Hematopoietic multipotent progenitor cell treated with erythropoietin and hydrocortisone succinate and interleukin-3 and kit ligand, for 6 days (in vitro differentiated cells): Measurements from ENCODE around the gene TMEM129.

Experiments used
- DNase-seq: peaks from one replicate; pipeline ENCODE4 v3.0.0-alpha.2; 2015

Gene TMEM129

DNA sequence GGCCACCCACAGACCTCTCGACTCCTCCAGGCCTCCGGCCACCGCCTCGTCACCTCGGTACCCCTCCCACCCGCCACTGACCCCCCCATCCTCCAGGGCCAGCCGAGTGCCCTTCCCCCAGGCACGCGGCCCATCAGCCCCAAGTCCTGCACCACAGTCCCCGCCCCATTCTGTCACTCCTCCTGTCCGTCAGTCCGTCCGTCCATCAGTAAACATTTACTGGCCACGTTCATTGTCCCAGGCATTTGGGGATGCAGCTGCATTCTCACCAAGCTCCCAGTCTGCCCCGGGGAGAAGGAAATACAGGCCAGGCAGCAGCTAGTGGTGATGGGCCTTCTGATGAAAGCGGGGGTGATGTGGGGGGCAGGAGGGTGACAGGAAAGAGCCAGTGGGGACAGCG is 36.7 kb upstream of the TMEM129 start:
- no peak for DNase-seq

DNA sequence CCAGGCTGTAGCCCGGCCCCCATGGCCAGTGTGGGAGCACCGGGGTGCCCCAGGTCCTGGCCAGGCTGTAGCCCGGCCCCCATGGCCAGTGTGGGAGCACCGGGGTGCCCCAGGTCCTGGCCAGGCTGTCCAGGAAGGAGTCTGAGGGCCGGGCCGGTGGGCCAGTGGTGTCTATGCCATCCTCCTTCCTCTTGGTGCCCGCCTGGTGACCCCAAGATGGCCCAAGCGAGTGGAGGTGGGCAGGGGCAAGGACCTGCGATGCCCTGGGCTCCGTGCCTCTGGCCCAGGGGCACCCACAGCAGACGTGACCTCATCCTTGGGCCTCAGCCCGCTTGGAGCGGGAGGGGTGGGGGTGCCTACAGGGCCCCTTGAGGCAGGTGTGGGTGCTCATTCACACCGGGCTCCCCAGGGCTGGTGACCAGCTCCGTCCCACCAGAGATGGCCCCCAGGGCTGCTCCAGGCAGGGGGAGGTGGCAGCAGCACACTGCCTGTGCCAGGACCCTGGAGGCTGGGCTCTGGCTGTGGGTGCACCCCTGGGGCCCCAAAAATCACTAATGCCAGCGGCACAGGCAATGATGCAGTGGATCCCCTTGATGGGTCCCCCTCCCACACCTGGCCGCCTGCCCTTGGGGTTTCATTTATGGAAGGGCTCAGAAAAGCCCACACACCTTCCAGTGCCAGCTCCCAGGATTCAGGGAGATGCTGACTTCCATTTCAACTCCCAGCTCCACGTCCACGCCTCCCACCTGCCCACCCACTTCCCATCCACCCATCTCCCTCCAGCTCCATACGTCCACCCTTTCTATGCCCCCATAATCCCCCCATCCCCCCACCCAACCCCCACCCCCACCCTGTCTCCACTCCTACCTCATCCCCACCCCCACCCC is 36.0 kb upstream of the TMEM129 start:
- no peak for DNase-seq

DNA sequence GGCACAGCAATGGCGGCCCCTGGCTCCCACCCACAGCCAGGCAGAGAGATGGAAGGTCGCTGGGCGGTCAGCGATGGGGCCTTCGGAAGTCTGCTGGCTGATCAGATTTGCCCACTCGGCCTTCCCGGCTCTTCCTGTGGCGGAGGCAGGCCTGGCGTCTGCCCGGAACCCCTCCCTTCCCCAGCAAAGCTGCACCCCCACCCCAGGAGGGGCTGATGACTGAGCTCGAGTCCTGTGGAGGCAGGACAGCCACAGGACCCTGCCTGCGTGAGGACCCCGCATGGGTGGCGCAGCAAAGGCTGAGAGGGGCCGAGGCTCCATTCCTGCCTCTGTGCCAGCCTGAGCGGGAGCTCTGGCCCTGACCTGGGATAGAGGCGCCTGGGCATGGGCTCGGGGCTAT is 35.0 kb upstream of the TMEM129 start:
- DNase-seq = no peak

DNA sequence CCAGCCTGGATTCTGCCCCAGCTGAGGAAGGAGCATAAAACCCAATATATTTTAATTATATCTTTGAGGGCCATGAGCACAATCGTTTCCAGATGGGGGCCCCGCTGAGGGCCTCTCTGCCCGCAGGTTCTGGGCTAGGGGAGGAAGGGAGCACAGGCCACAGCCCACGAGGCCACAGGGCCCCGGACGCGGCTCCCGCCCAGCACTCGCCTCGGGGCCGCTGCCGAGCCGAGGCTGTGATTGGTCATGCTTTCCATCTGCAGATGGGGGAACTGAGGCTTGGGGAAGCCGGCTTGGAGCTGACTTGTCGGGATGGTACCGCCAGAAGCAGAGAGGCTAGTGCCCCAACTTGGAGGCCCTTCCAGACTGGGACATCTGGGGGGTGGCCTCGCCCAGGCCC is 34.2 kb upstream of the TMEM129 start:
- DNase-seq = no peak

GRCh38 chr4:1754336-1754735 is 33.2 kb upstream of the TMEM129 start:
- DNase-seq = no peak

- no peak for DNase-seq
Measured at GRCh38 chr4:1753697-1754311, 32.7 kb upstream of the TMEM129 start.

GRCh38 chr4:1753294-1753696 is 32.2 kb upstream of the TMEM129 start:
- DNase-seq = no peak

GRCh38 chr4:1752284-1753041 is 31.3 kb upstream of the TMEM129 start:
- DNase-seq = peak; percentile 48

- no peak for DNase-seq
Measured at GRCh38 chr4:1751919-1752283, 30.8 kb upstream of the TMEM129 start.

DNA sequence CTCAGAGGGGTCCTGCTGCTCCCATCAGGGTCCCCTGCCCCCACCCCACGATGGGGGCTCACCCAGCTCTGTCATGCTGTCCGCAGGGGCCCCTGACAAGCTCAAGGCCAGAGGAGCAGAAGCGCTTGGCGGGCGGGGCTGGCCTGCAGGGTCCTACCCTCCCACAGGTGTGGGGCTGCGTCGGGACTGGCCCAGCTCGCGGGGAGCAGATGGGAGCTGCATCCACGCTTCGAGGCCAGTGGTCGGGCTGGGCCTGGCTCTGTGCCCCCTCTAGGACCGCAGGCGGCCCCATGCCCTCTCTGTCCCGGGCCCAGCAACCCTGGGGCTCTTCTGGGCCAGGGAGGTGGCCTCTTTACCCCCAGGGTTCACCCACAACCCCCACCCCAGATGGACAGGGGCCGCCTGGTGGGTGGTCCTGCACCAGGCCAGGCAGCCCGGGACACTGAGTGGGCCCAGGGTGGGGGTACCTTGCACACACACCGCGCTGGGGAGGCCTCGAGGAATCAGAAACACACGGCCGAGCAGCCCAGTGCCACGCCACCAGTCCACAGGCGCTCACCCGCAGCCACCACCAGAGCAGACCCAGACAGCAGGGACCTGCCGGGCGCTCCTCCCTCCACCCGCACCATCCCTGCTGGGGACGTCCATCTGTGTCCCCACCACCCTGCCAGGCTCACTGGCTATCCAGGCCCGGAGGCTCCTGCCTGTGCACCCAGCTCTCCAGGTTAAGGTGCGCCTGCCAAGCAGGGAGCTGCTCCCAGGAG is 30.2 kb upstream of the TMEM129 start:
- no peak for DNase-seq

- DNase-seq = no peak
Measured at GRCh38 chr4:1750381-1751154, 29.4 kb upstream of the TMEM129 start.

DNA sequence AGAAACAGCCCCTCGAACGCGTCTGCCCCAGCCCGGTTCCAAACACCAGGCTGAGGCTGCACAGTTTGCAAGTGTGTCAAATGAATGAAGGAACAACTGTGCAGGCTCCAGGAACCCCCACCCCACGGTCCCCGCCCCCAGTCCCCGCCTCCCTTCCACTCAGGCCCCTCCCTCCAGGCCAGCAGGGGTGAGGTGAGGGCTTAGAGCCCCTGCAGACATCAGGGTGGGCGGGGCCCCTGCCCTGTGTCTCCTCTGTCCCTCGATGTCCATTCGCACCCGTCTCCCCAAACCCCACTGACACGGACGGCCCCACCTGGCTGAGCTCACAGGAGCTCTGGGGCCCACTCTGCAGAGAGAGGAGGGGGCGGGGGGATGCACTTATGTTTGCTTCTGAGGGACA is 28.7 kb upstream of the TMEM129 start:
- DNase-seq = no peak

DNA sequence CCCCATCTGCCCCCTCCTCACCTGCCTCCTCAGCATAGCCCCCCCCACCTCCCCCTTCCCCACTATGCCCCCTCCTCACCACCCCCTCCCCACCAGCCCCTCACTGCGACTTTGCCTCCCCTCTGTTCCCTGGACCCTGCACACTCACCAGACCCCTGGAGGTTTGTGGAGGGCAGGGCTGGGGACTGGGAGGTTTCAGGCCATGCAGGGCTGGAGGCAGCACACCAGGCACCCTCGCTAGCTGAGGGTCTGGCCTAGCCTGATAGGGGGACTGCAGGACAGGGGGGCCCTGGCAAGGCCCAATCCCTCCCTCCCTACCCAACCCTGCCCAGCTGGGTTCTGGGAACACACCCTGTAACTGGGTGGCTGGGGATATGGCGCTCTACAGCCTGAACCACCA is 28.2 kb upstream of the TMEM129 start:
- peak; percentile 72 for DNase-seq

DNA sequence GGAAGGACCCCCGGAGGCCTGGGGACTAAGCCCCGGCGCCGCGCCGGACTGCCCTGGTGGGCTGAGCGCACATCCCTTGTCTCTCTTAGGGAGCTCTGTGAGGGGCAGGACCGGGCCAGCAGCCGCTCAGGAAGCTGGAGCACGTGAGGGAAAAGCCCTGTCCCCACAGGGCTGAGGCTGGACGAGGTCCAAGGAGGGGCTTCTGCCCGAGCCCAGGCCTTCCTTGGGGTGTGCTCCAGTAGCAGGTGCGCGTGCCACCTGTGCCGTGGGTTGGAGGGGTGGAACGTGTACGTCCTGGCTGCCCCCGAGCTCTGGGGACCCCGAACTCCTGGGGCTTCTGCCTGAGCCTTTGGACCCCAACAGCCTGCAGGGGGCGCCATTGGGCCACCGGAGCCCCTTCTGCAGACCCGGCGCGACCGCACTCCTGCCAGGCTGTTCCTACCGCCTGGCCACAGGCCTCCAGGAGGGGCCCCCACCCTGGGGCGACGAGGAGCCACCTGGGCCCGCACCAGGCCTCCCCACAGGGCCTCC is 27.4 kb upstream of the TMEM129 start:
- DNase-seq = peak; percentile 95

GRCh38 chr4:1747603-1747967 is 26.5 kb upstream of the TMEM129 start:
- no peak for DNase-seq

DNA sequence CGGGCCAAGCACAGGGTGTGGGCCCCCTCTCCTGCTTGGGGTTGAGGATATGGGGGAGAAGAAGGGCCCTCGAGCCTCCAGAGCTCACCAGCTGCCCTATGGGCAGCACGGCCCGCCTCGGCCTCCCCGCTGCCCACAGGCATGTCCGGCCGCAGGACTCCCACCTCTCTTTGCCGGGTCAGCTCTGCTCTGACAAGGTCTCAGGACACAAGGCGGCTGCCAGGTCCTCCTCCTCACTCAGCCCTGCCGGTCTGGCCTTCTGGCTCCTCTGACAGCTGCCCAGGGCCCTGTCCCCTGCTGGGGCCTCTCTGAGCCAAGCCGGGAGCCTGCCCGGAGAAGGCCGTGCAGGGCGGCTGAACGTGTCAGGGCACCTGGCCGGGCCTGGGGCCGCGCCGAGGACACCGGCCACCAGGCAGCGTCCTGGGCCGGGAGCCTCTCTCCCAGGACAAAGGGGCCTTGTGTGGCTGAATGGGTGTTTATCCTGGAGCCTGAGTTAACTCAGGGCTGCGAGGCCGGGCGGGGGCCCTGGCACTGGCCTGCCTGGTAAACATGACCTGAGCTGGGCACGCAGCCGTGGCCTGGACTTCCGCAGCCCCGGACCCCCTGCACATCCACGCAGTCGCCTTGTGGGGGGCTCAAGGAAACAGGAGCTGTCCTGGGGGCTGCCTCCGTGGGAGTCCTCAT is 25.9 kb upstream of the TMEM129 start:
- DNase-seq = no peak

DNA sequence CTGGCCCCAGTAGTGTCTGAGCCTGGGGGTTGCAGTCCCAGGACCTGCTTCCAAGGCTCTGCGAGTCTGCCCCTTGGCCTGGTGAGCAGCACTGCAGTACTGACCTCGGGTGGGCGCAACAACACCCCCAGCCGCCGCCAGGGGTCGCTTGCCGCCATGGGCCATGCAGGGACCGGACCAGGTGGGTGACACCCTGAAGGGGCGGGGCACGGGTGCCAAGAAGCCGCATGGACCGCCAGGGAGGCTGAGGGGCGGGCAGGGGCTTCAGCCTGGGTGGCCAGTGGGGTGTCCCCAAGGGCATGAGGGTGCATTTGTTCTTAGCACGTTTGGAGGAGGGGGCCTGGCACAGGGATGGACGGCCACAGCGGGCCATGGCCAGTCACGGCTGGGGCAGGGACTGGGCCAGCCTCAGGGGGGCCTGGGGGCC is 25.2 kb upstream of the TMEM129 start:
- DNase-seq = peak; percentile 89

- DNase-seq = no peak
Measured at GRCh38 chr4:1745697-1746096, 24.6 kb upstream of the TMEM129 start.

GRCh38 chr4:1745165-1745564 is 24.0 kb upstream of the TMEM129 start:
- DNase-seq = no peak

GRCh38 chr4:1744552-1744951 is 23.4 kb upstream of the TMEM129 start:
- no peak for DNase-seq

DNA sequence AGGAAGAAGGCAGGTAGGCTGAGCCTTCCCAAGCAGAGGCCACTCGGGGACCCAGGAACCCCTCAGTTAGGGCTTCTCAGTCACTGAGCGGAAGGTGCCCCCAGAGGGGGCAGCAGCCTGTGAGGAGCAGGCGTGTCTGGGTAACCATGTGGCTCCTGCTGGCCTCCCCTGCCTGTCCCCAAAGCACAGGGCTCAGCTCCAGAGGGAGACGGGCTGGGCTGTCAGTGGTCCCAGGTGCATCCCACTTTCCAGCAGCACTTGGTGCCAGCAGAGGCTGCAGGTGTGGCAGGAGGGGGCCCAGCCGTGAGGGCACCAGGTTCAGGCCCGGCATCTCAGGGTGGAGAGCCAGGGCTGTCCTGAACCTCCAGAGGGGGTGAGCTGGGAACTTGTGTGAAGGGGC is 22.9 kb upstream of the TMEM129 start:
- no peak for DNase-seq
